ENCODE measurements around the gene SLC6A19. TPM values are rescaled to one million over a fixed set of nuclear protein-coding genes. Genes with fewer than 3 reads are reported as not detected.

The SLC6A19 gene
- total and polyA plus RNA-seq, 10 of the 15 experiments (the other 5 are each of a cell fraction or from before 2014, with no cell fraction given): 0.01 to 0.03 TPM; not detected in 8

- 88% methylated on average over 19 of the region's 21 CpGs for WGBS (ENCODE audit: insufficient coverage, insufficient replicate concordance, low lambda C conversion rate, missing lambda C conversion rate)
- RAD21 ChIA-PET (ENCODE audit: unreplicated experiment): no interaction called here
- intact Hi-C loops (cut with micrococcal nuclease; ENCODE audit: unreplicated experiment) (no loop called here), in situ Hi-C loops (cut with MboI) (no loop called here)
- H3K9me3 ChIP-seq (replicated peaks; ENCODE audit: control insufficient read depth, insufficient read depth, low read length): no peaks in the 10 kb centered on the region; the same call in 2 of the 3 replicates
- ATAC-seq (no peak), DNase-seq (ENCODE audit: low read depth, low spot score) (no peak), FAIRE-seq (no peak)
- no peak overlapping the region for H3K9ac ChIP-seq (ENCODE audit: control insufficient read depth, insufficient read depth, low read length)
- H3K4me1 ChIP-seq (ENCODE audit: control insufficient read depth, insufficient read depth, low read length): peaks cover 3% of the 10 kb centered on the region; the same call in 1 of the 2 replicates
- H4K20me1 ChIP-seq (ENCODE audit: control insufficient read depth, insufficient read depth): no peaks in the 10 kb centered on the region; the same call in 1 of the 2 replicates
- H3K36me3 ChIP-seq (ENCODE audit: control insufficient read depth in 2 of 2, insufficient read depth in 2 of 2, low read length in 1 of 2): peaks cover 0 to 16% of the 10 kb centered on the region in 2 experiments; a peak in 2 of 4 replicates
- CTCF ChIA-PET: no interaction called here
- no TSS peak for BruUV-seq (replicated peaks)
- H3K4me2 ChIP-seq (ENCODE audit: control insufficient read depth, insufficient read depth): no peak overlapping the region
- H3K27ac ChIP-seq (ENCODE audit: control insufficient read depth, insufficient read depth): no peak overlapping the region
- TF ChIP-seq SMC3 (IDR thresholded peaks at IDR 0.05; ENCODE audit: borderline replicate concordance, low read length) (no peak), NBN (IDR thresholded peaks at IDR 0.05) (no peak), ASH2L (IDR thresholded peaks at IDR 0.05; ENCODE audit: borderline replicate concordance, low read depth) (no peak), SPI1 (IDR thresholded peaks at IDR 0.05; ENCODE audit: borderline replicate concordance, insufficient read depth, low read depth, low read length) (no peak), ZBTB33 (IDR thresholded peaks at IDR 0.05) (no peak), PAX5 (IDR thresholded peaks at IDR 0.05; ENCODE audit: borderline replicate concordance, low read depth, low read length) (no peak), WRNIP1 (IDR thresholded peaks at IDR 0.05; ENCODE audit: borderline replicate concordance, low read depth, low read length) (no peak), BMI1 (IDR thresholded peaks at IDR 0.05; ENCODE audit: borderline replicate concordance) (no peak), STAT1 (conservative IDR thresholded peaks at IDR 0.05) (no peak), REST (IDR thresholded peaks at IDR 0.05; ENCODE audit: low read depth, low read length) (no peak), TCF12 (IDR thresholded peaks at IDR 0.05; ENCODE audit: low read depth, low read length) (no peak), SUPT20H (IDR thresholded peaks at IDR 0.05; ENCODE audit: borderline replicate concordance, control insufficient read depth, low read depth, low read length) (no peak), SRF (IDR thresholded peaks at IDR 0.05; ENCODE audit: low read depth in 2 of 2, low read length in 2 of 2) (no peak)
- no peak overlapping the region for H2AFZ ChIP-seq (ENCODE audit: control insufficient read depth, low read depth, low read length)
- POLR2A ChIA-PET: no interaction called here
- SMC1A ChIA-PET (ENCODE audit: uncharacterized antibody, unreplicated experiment): no interaction called here
- H3K4me3 ChIP-seq: no peak overlapping the region
- no peaks in the 10 kb centered on the region for H3K27me3 ChIP-seq (replicated peaks in 1 of 2; ENCODE audit: control insufficient read depth in 2 of 2, insufficient read depth in 2 of 2, low read length in 1 of 2)
- no peaks in the 10 kb centered on the region for H3K79me2 ChIP-seq (ENCODE audit: control insufficient read depth, insufficient read depth, low read length)
These were observed 70.8 kb downstream of the SLC6A19 start for GRCh38 chr5:1272201-1272600.

Measured in GM12878 (cell line).